Dedifferentiated amniotic fluid mesenchymal stem cell (primary cell): ENCODE measurements around the gene DNAJB6.
A peak's percentile ranks its signal among the peaks of the same experiment; 100 is the strongest.

Source experiments
- DNase-seq: peaks from one replicate; pipeline ENCODE4 v3.0.0-alpha.2; 2016; ENCODE audit errors: extremely low spot score

DNAJB6 gene

DNA sequence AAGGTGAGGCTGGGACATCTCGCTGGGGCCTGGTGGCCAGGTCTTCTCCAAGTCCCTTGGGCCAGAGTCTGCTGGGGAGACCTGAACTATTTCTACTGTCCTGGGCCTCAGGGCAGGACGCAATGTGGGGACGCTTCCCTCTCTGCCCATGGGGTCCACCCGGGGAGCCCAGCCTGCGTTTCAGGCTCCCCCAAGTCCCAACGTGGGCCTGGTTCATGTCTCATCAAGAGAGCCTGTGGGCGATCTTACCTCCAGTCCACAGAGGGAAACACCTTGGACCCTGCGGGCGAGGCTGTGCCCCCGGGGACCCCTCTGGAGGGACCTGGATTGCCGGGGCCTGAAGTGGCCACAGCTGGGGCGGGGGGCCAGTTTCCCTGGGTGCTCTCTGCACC is 91.7 kb downstream of the DNAJB6 start:
- DNase-seq = no peak

- DNase-seq = no peak
These were observed 92.3 kb downstream of the DNAJB6 start for GRCh38 chr7:157429001-157429679.

GRCh38 chr7:157429680-157430224 is 92.9 kb downstream of the DNAJB6 start:
- DNase-seq = no peak

DNA sequence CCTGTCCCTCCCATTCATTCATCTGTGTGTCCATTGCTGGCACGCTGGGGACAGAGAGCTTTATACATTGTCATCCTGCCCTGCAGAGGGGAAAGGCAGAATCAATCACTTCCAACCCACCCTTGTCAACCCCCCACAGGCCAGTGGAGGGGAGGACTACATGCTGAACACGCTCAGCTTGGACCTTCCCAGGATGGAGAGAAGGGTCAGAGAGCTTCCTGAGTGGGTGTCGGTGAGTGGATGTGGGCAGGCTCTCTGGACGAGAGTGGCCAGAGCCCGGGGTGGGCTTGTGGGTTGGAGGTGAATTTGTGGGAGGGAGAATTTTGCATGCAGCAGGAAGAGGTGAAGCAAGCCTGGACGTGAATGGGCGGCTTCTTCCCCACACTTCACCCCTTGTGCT is 93.9 kb downstream of the DNAJB6 start:
- no peak for DNase-seq

DNA sequence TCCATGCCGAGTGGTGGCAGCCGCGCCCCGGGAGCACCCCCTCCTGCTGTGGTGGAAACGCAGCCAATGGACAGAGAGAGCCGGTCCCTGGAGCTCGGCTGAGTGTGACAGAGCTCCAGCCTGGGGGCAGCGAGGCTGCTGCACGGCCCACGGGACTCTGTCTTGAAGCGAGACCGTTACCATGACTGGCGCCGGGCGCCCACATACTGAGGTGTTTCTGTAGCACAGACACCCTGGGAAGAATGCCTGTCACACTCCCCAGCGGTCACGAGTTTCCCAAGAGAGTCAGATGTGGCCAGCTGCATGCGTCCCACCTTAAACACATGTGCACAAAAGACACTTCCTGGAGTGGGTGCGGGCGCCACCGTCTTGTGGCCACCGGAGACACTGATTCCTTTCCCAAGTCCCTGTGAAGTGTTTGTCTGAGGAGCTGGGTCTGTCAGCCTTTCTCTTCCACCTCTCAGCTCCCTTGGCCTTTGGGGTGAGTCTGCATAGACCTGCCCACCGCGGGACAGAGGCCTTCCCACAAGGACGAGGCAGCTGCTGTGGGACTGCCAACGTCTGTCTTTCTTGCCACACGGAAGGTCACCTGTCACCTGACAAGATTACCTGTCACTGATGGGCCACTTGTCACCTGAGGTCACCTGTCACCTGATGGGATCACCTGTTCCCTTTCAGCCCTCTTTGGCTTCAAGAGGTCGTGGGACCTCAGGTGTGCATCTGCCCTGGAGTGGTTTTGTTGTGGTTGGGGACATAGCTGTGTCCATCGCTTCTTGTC is 94.6 kb downstream of the DNAJB6 start:
- no peak for DNase-seq

- DNase-seq = no peak
These were observed 95.2 kb downstream of the DNAJB6 start for GRCh38 chr7:157431951-157432540.

GRCh38 chr7:157432541-157432956 is 95.7 kb downstream of the DNAJB6 start:
- peak; percentile 18 for DNase-seq

DNA sequence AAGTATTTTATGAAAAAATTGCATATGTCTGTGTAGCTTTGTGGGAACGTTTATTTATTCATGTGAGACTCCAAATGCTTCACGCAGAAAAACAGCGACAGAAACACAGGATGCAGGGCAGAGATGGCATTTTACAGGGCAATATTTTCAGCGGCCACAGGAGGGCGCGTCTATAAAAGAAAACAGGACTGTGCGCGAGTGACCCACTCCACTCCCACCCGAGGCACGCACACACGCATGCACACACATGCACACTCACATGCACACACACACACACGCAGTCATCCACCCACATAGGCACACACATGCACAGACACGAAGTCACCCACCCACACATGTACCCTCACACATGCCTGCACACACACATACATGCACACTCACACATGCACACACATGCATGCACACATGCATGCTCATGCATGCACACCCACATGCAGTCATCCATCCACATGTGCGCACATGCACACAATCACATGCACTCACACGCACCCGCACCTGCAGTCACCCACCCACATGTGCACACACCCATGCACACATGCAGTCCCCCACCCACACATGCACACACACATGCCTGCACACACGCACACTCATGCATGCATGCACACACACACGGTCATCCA is 96.3 kb downstream of the DNAJB6 start:
- DNase-seq = no peak

DNA sequence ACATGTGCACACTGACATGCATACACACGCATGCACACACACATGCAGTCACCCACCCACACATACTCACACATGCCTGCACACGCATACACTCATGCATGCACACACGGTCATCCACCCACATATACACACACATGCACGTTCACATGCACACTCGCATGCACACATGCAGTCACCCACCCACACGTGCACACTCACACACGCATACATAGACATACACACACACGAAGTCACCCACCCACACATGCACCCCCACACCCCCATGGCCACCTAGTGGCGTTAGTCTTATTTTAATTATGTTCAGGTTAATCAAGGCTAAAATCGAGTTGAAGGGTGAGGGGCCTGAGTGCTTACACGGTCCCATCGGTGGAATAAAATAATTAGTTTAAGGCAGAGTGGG is 96.8 kb downstream of the DNAJB6 start:
- DNase-seq = no peak

- DNase-seq = no peak
These were observed 97.4 kb downstream of the DNAJB6 start for GRCh38 chr7:157434231-157434630.

DNA sequence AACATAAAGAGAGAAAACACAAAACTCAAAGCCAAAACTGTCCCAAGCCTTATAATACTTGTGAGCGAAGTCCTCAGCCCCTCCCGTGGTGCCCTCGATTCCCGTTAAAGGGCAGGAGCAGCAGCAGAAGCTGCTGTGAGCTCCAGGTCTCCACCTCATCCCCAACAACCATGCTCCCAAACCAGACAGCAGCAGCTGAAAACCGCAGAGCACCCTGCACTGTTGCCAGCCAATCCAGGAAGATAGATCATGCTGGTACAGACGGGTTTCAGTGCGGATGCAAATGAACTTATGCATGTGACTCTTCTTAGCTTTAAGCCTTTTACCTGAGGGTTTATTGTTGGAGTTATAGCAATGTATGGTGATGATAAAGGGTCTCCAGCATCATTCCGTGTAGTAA is 97.9 kb downstream of the DNAJB6 start:
- DNase-seq = no peak

DNA sequence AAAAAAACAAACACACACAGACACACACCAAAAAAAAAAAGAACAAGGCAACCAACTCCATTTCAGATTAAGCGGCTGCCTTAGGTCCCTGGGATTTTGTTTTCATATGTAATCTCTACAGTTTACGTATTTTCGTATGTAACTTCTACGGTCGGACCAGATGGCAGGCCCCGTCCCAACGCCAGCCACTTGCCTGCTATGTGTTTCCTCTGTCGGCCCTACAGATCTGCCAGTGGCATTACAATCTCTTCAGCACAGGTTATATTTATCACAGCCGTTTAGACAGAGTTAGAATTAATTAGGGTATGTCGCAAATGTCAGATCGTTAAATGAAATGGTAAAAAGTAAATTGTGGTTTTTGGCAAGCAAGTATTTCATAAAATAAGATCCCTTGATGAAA is 99.3 kb downstream of the DNAJB6 start:
- no peak for DNase-seq

DNA sequence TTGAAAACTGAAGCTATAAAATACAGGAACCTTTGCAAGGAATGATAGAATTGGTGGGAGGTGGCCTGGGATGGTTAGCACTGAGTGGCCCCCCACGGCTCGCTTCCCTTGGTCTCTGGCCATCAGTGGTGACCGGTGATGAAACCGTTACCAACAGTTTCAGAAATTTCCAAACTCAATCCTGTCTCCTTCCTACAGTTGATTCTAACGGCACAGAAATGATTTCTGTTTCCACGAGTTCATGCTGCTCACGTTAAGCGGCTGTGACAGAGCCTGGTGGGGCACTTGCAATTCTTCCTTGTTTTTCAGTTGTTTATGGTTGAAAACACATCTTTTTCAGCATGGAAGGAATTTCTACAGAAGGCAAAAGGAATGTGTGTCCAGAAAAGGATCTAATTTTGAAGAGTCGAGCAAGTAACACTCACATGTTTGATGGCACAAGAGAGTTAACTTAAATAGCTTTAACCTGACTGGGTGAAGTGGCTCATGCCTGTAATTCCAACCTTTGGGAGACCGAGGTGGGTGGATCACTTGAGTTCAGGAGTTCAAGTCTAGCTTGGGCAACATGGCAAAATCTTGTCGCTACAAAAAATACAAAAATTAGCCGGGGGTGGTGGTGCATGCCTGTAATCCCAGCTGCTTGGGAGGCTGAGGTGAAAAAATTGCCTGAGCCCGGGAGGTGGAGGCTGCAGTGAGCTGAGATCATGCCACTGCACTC is 100.1 kb downstream of the DNAJB6 start:
- no peak for DNase-seq

DNA sequence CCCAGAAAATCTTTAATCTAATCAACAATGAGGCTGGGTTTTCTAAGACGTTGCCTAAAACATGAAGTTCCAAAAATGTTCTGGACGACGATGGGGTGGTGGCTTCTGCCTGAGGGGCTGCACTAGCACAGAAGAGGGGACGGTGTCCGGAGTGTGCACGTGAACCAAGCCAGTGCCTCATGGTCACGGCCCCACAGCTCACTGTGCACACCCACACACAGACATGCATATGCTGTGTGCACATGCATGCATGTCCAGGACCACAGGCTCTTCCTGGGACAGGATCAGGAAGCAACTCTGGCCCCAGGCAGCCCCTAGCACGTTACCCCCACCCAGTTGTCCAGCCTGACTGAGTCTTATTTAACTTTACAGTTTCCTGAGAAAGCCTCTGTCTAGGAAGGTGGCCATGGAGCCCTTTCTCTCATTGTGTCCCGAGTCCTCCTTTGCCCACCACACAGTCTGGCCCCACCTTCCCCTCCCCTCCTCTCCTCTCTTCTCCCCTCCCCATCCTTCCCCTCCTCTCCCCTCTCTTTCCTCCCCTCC is 100.8 kb downstream of the DNAJB6 start:
- no peak for DNase-seq

GRCh38 chr7:157438121-157439025 is 101.6 kb downstream of the DNAJB6 start:
- DNase-seq = no peak

- no peak for DNase-seq
These were observed 102.3 kb downstream of the DNAJB6 start for GRCh38 chr7:157439149-157439548.

DNA sequence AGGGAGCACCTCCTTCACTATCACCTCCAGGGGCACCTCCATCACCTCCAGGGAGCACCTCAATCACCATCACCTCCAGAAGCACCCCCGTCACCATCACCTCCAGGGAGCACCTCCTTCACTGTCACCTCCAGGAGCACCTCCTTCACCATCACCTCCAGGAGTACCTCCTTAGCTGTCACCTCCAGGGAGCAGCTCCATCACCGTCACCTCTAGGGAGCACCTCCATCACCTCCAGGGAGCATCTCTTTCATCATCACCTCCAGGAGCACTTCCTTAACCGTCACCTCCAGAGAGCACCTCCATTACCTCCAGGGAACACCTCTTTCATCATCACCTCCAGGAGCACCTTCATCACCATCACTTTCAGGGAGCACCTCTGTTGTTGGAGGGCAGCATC is 103.0 kb downstream of the DNAJB6 start:
- no peak for DNase-seq

DNA sequence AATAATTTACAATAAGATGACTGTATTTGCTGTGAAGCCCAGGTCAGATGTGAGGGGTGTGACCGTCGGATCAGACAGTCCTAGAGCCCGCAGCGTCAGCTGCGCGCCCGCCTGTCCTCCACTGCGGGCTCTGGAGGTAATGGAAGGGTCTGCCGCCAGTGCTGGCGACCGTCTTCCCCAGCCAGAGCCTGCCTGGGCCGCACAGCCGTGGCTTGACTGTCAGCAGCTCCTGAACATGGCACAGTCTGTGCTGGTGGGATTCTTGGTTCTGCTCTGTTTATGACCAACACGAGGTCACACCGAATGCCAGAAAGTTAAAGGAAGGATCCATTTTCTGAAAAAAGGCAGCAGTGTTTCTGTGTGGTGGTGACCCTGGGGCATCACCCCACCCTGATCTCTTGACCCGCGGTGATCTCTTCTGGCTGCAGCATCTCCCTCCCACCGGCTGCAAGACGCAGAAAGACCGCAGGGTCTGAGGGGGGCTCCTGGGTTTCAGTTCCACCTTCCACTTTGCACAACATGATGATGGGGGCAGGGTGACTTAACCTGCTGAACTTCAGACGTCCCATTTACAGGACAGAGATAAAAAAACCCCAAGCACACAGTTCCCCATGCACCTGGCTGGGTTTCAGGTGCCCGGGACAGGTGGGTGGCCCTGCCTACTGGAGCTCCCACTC is 103.7 kb downstream of the DNAJB6 start:
- DNase-seq = no peak

DNA sequence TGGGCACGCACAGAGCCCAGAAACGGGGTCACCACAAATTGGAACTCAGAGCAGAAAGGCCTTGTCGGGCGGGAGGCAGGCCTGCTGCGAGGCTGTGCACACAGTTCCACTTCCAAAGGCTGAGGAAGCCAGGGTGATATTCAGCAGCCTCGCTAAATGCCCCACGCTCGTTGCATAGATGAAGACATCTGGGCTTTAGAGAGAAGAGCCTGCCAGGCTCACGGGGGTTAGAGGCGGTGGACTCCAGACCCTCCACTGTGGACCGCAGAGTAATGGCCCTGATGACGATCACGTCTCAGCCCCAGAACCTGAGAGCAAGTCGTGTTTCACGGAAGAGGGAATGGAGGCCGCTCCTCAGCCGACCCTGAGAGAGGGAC is 104.2 kb downstream of the DNAJB6 start:
- no peak for DNase-seq

DNA sequence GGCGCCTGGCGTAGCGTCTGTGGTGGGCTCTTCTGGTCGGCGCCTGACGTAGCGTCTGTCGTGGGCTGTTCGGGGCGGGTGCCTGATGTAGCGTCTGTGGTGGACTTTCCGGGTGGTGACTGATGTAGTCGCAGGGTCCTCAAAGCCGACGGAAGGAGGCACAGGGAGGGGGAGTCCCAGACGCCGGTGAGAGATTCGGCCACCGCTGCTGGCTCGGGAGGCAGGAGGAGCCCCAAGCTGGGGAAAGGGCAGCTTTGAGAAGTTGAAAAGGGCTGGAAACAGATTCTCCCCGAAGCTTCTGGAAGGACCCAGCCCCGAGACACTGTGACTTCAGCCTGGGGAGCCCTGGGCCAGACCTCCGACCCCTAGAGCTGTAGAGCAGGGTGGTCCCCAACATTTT is 105.7 kb downstream of the DNAJB6 start:
- DNase-seq = no peak
